Psoas muscle (tissue), 8 donors: ENCODE results near the gene WASF3. TPM values are rescaled to one million over a fixed set of nuclear protein-coding genes. Genes with fewer than 3 reads are reported as not detected.

ENCODE experiments used
- ATAC-seq, 4 donors: fragments of 200-7000 bp; cut with Tn5 transposase; one replicate each; pipeline ENCODE4 v1.9.1; 2020; ENCODE audit warnings: moderate library complexity in 3 of 4, mild to moderate bottlenecking in 2 of 4
- DNase-seq, 2 donors: peaks; one replicate each; pipeline ENCODE4 v3.0.0-alpha.2; 2020
- H3K27ac ChIP-seq: fragments of 200-600 bp; one replicate; pipeline ENCODE4 v1.8.0; 2022
- H3K27me3 ChIP-seq, 3 donors: fragments of 200-600 bp in 1 of 3; one replicate each; pipeline versions ENCODE4 v1.6.1 to v1.8.0; 2013 to 2022; ENCODE audit warnings: low read length in 2 of 3, mild to moderate bottlenecking in 2 of 3, moderate library complexity in 1 of 3; ENCODE audit not compliant: insufficient read depth in 3 of 3
- H3K36me3 ChIP-seq, 2 donors: fragments of 200-600 bp in 1 of 2; one replicate each; pipeline versions ENCODE4 v1.6.1 to v1.8.0; 2013 to 2022; ENCODE audit warnings: low read depth in 1 of 2, mild to moderate bottlenecking in 1 of 2, moderate library complexity in 1 of 2; ENCODE audit not compliant: insufficient read depth in 1 of 2
- H3K4me1 ChIP-seq: fragments of 200-600 bp; one replicate; pipeline ENCODE4 v1.8.0; 2022
- H3K4me3 ChIP-seq: fragments of 200-600 bp; one replicate; pipeline ENCODE4 v1.8.0; 2022; ENCODE audit warnings: mild to moderate bottlenecking
- H3K9me3 ChIP-seq: fragments of 200-600 bp; one replicate; pipeline ENCODE4 v1.8.0; 2022
- CTCF ChIP-seq: fragments of 200-600 bp; IDR thresholded peaks from one replicate; pipeline ENCODE4 v1.8.0; 2022; ENCODE audit warnings: antibody characterized with exemption
- WGBS, 3 donors: extraction: QIAGEN DNeasy Blood & Tissue Kit; methylation state at CpG; one replicate each; pipeline versions ENCODE4 v1.1.6 to v1.1.7; 2013; 5-methylcytosine and 5-hydroxymethylcytosine counted together
- intact Hi-C, 2 donors: fragments of 100-400 bp; cut with DNase I; formaldehyde crosslinking; loops; one replicate each; pipeline versions ENCODE4 v1.11.0 to v1.14.2; 2022
- polyA plus RNA-seq, 3 donors: library from polyadenylated mRNA; stranded (reverse); fragments of 200-250 nt; gene quantifications; one replicate each; pipeline ENCODE4 v1.2.3, GENCODE V29; 2013
- total RNA-seq, 4 donors: library from RNA; stranded (reverse); fragmentation: NEBNext Ultra II Directional in 2 of 4; extraction: Animal tissue kit (Norgen Biotek cat#: 25700) in 2 of 4; gene quantifications; one replicate each; pipeline versions ENCODE4 v1.2.1 to v1.2.4, GENCODE V29; 2021 to 2023
- donor health status: healthy with polysubstance abuse.
- donor health status: DM: no; HTN: no; CAD: no; lungs with moderate emphysema.
- donor health status: Bipolar disorder and iron deficiency.
- donor health status: healthy.
- donor health status: DM: yes; HTN: yes; CAD: no.
- donor health status: DM: no; HTN: no; CAD: no.
- donor health status: DM: no; HTN: no; CAD: no.
- donor health status: DM: yes; HTN: yes; CAD: no.

Gene WASF3
- total and polyA plus RNA-seq, 7 donors: 2.5 to 9.7 (median 6.8) TPM

DNA sequence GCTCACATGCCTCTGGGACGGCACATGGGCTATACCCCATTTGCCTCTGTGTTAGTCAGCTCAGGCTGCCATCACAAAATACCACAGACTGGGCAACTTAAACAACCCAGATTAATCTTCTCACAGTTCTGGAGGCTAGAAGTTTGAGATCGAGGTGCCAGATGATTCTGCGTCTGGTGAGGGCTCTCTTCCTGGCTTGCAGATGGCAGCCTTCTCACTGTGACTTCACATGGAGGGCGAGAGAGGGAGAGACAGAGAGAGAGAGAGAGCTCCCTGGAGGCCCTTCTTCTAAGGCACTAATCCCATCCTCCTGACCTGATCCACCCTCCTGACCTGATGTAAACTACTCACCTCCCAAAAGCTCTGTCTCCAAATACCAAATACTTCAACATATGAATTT, 148.1 kb downstream of the WASF3 start:
- Histone ChIP-seq H3K4me3 (no peak overlapping the region), H3K9me3 (no peaks in the 10 kb centered on the region), H3K27me3 (no peaks in the 10 kb centered on the region), H3K27ac (no peak overlapping the region), H3K36me3 (no peaks in the 10 kb centered on the region), H3K4me1 (no peaks in the 10 kb centered on the region)
- no peak for TF ChIP-seq CTCF
- intact Hi-C loops: loop anchor here (5.0 to 10.0 kb wide), 3 partner anchors 167 to 229 kb away; no protein-coding TSS in a partner anchor
- 70 to 76% (median 72%) methylated on average over 4 of the region's 4 CpGs for WGBS, 3 donors
- no peak for DNase-seq
- ATAC-seq: no peak

GRCh38 chr13:26706381-26706780, 148.9 kb downstream of the WASF3 start:
- DNase-seq: no peak
- intact Hi-C loops: loop anchor here (5.0 to 10.0 kb wide), 3 partner anchors 166 to 228 kb away; no protein-coding TSS in a partner anchor
- Histone ChIP-seq H3K36me3 (no peaks in the 10 kb centered on the region), H3K9me3 (no peaks in the 10 kb centered on the region), H3K27ac (no peak overlapping the region), H3K4me3 (no peak overlapping the region), H3K27me3 (no peaks in the 10 kb centered on the region), H3K4me1 (no peaks in the 10 kb centered on the region)
- ATAC-seq: no peak
- TF ChIP-seq CTCF: no peak
- 51 to 60% (median 55%) methylated on average over 7 of the region's 7 CpGs for WGBS, 3 donors

GRCh38 chr13:26707122-26708006, 149.9 kb downstream of the WASF3 start:
- peaks cover 0 to 4% (median 0%) of the 10 kb centered on the region in 3 donors for H3K27me3 ChIP-seq
- peak; percentile 39 for TF ChIP-seq CTCF
- no peak overlapping the region for H3K27ac ChIP-seq
- 43 to 50% (median 50%) methylated on average over 13 of the region's 13 CpGs for WGBS, 3 donors
- intact Hi-C loops: loop anchor here (5.0 to 10.0 kb wide), 3 partner anchors 165 to 227 kb away; no protein-coding TSS in a partner anchor
- H3K9me3 ChIP-seq: no peaks in the 10 kb centered on the region
- ATAC-seq (no peak), DNase-seq (no peak)
- no peaks in the 10 kb centered on the region for H3K4me1 ChIP-seq
- H3K4me3 ChIP-seq: no peak overlapping the region
- H3K36me3 ChIP-seq: no peaks in the 10 kb centered on the region

- WGBS, 3 donors: 72 to 82% (median 79%) methylated on average over 6 of the region's 6 CpGs
- Histone ChIP-seq H3K27ac (no peak overlapping the region), H3K27me3 (peaks cover 0 to 4% (median 0%) of the 10 kb centered on the region in 3 donors), H3K36me3 (no peaks in the 10 kb centered on the region), H3K4me3 (no peak overlapping the region), H3K9me3 (no peaks in the 10 kb centered on the region), H3K4me1 (no peaks in the 10 kb centered on the region)
- no peak for TF ChIP-seq CTCF
- intact Hi-C loops: loop anchor here (5.0 to 10.0 kb wide), 3 partner anchors 164 to 227 kb away; no protein-coding TSS in a partner anchor
- no peak for DNase-seq
- no peak for ATAC-seq
Measured at GRCh38 chr13:26708007-26708297, 150.5 kb downstream of the WASF3 start.
